ENCODE measurements around the gene PRDM11. TPM values are rescaled to one million over a fixed set of nuclear protein-coding genes. Genes with fewer than 3 reads are reported as not detected.

PRDM11 gene
- total and polyA plus RNA-seq, 2 of the 4 experiments (the other 2 are of a cell fraction), result 2.2 to 2.7 TPM

- ChIA-PET CTCF (no interaction called here), POLR2A (ENCODE audit: unreplicated experiment) (no interaction called here)
- Histone ChIP-seq H2BK120ac (ENCODE audit: low read depth, low read length) (no peak overlapping the region), H2AFZ (replicated peaks; ENCODE audit: low read length, poor library complexity) (no peak overlapping the region), H3K9ac (ENCODE audit: low read depth, low read length) (no peak overlapping the region), H3K9me1 (ENCODE audit: insufficient read depth, low read length) (no peaks in the 10 kb centered on the region; the same call in 1 of the 2 replicates), H3K4me2 (ENCODE audit: low read depth, low read length) (no peak overlapping the region), H3K4me3 (ENCODE audit: insufficient read depth, low read depth, low read length) (no peak overlapping the region), H3K56ac (ENCODE audit: extremely low read depth, insufficient read depth, low read length) (no peak overlapping the region), H2BK15ac (ENCODE audit: low read depth, low read length) (no peak overlapping the region), H3K14ac (replicated peaks; ENCODE audit: low read depth, low read length) (no peak overlapping the region), H2AK9ac (replicated peaks; ENCODE audit: low read depth, low read length, poor library complexity) (no peak overlapping the region), H4K5ac (ENCODE audit: low read depth, low read length) (no peak overlapping the region), H2BK20ac (ENCODE audit: low read depth, low read length) (no peak overlapping the region), H4K91ac (ENCODE audit: insufficient read depth, low read depth, low read length) (no peak overlapping the region), H3K18ac (ENCODE audit: low read depth, low read length) (no peak overlapping the region), H3K27ac (ENCODE audit: insufficient read depth, low read length) (no peak overlapping the region), H3K27me3 (ENCODE audit: control insufficient read depth, insufficient read depth, low read length) (no peaks in the 10 kb centered on the region), H2BK5ac (ENCODE audit: low read depth, low read length, poor library complexity, severe bottlenecking) (no peak overlapping the region), H3K4ac (ENCODE audit: low read depth, low read length) (no peak overlapping the region), H3K36me3 (ENCODE audit: control insufficient read depth, insufficient read depth, low read length) (no peaks in the 10 kb centered on the region), H3K4me1 (ENCODE audit: control insufficient read depth, insufficient read depth, low read length) (no peaks in the 10 kb centered on the region), H4K20me1 (ENCODE audit: insufficient read depth, low read length) (peaks cover 10% of the 10 kb centered on the region; the same call in 1 of the 2 replicates), H3K23ac (ENCODE audit: low read depth, low read length) (no peak overlapping the region), H4K8ac (ENCODE audit: low read depth in 2 of 2, low read length in 2 of 2) (no peak overlapping the region), H3K9me3 (ENCODE audit: control insufficient read depth, insufficient read depth, low read length) (no peaks in the 10 kb centered on the region), H3K79me1 (ENCODE audit: low read depth in 1 of 2, low read length in 2 of 2) (no peaks in the 10 kb centered on the region; a peak in 1 of 4 replicates), H2AK5ac (ENCODE audit: low read depth, low read length) (no peak overlapping the region)
- dilution Hi-C loops (cut with HindIII; ENCODE audit: low sequenced_read_pairs, unreplicated experiment) (no loop called here), in situ Hi-C loops (cut with MboI; ENCODE audit: low sequenced_read_pairs) (no loop called here), intact Hi-C loops (cut with micrococcal nuclease) (no loop called here)
- DNase-seq (no peak), ATAC-seq (ENCODE audit: low read depth) (no peak)
- WGBS, 2 experiments (ENCODE audit: extremely low coverage in 2 of 2, insufficient read length in 1 of 2), result no CpG with 5 or more reads among the region's 5 CpGs
- TF ChIP-seq MAZ (IDR thresholded peaks at IDR 0.05; ENCODE audit: borderline replicate concordance, low read depth, low read length) (no peak), RAD21 (IDR thresholded peaks at IDR 0.05; ENCODE audit: low read length) (no peak), FOS (IDR thresholded peaks at IDR 0.05; ENCODE audit: low read depth, low read length) (no peak), MXI1 (IDR thresholded peaks at IDR 0.05; ENCODE audit: borderline replicate concordance, low read depth, low read length) (no peak), BHLHE40 (IDR thresholded peaks at IDR 0.05; ENCODE audit: low read depth, low read length) (no peak), ELK1 (IDR thresholded peaks at IDR 0.05; ENCODE audit: borderline replicate concordance, low read depth, low read length) (no peak), SMC3 (IDR thresholded peaks at IDR 0.05; ENCODE audit: low read depth, low read length) (no peak), CTCF (conservative IDR thresholded peaks at IDR 0.05; ENCODE audit: low read depth, low read length) (no peak), MAFK (IDR thresholded peaks at IDR 0.05; ENCODE audit: low read depth, low read length) (no peak), NFE2L2 (IDR thresholded peaks at IDR 0.05; ENCODE audit: low read depth, low read length) (no peak), RFX5 (IDR thresholded peaks at IDR 0.05; ENCODE audit: low read depth, low read length) (no peak), USF2 (IDR thresholded peaks at IDR 0.05; ENCODE audit: low read depth, low read length) (no peak), CHD1 (IDR thresholded peaks at IDR 0.05; ENCODE audit: low read depth, low read length) (no peak), RCOR1 (IDR thresholded peaks at IDR 0.05; ENCODE audit: insufficient replicate concordance, low read length) (no peak), CEBPB (IDR thresholded peaks at IDR 0.05; ENCODE audit: low read depth, low read length) (no peak), POLR2A (IDR thresholded peaks at IDR 0.05; ENCODE audit: low read depth, low read length) (no peak)
- BruUV-seq (replicated peaks), result no TSS peak
These were observed 19.6 kb downstream of the PRDM11 start for GRCh38 chr11:45165806-45166603.
